GM19239 (cell line): ENCODE data around the gene RUFY4.
"Not testable (repeated sequence)": the region's sequence is repeated elsewhere in the genome, so short reads cannot be mapped to it uniquely, and the experiment has no call there.

Source experiments
- DNase-seq: peaks from one replicate; pipeline ENCODE4 v3.0.0; 2011; ENCODE audit warnings: low spot score; ENCODE audit not compliant: insufficient read length
- FAIRE-seq: peaks from 2 replicates; lab custom pipeline; 2011; peaks lifted over from hg19 to GRCh38; lab: Jason Lieb, UNC

RUFY4 gene

DNA sequence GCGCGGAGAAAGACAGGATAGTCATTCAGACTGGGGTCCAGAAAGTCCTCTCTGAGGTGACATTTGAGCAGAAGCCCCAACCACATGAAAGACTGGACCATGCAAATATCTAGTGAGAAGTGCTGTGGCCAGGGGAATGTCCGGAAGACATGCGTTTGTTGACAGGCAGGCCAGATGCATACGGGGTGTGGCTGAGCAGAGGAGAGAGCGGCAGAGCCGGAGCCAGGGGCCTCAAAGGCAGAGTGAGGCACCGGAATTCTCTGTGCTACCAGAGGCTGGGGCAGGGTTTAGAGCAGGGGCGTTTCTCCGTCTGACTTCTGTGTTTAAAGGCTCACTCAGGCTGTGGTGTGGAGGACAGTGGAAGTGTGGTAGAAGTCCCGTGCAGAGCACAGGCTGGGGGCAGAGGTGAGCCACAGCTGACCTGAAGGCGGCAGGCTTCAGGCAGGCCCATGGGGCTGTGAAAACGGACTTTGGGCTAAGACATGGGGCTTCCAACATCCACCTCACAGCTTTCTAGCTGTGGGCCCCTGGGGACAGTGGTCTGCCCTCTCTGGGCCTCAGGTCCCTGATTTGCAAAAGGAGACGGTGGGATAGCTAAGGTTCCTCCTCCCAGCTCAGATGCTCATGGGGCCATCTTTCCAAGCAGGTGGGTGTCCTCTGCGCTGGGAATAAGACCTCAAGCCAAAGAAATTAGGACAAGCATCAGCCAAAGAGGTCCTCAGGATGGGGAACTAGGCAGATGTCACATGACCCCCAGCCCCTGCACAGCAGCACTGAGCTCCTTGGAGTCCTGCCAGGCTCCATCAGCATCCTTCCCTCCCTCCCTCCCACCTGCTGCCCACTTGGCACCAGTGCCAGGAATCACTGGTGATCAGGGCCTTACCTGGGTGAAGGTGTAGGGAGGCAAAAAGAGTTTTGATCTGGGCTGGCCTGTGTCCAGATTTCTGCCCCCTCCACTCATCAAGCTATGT, 11.2 kb downstream of the RUFY4 start:
- FAIRE-seq (no peak), DNase-seq (no peak)

DNA sequence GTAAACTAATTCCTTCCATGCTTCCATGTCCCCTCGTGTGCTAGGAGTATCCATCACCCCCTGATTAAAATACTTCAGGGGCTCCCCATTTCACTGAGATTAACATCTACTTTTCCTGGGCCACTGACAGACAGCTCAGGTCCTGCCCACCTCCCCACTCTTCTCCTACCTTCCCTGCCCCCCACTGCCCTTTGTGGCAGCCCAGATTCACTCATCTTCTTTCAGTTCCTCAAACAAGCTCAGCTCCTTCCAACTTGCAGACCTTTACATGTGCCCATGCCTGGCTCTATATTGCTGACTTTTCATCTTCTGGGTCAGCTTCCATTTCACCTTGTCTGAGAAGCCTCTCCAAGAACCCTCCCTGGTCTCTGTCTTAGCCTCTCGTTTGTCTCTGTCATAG, 12.0 kb downstream of the RUFY4 start:
- FAIRE-seq (peak; percentile 86), DNase-seq (peak; percentile 36)

DNA sequence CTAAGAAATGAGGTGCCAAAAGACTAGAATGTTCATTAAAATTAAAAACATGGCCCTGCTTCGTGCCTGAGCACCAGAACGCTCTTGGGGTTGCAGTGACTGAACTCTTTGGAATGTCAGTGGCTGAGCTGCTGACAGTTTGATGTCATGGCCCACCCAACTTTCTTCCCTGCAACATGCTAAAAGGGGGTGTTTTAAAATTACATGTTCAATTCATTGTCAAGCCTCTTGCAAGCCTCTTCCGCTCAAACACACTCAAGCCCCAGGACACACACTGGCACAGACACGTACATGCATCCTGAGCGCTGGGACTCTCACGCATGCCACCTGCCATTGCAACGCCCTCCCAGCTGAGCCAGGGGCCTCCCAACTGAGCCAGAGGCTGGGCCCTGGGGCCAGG, 12.6 kb downstream of the RUFY4 start:
- FAIRE-seq = no peak
- no peak for DNase-seq

DNA sequence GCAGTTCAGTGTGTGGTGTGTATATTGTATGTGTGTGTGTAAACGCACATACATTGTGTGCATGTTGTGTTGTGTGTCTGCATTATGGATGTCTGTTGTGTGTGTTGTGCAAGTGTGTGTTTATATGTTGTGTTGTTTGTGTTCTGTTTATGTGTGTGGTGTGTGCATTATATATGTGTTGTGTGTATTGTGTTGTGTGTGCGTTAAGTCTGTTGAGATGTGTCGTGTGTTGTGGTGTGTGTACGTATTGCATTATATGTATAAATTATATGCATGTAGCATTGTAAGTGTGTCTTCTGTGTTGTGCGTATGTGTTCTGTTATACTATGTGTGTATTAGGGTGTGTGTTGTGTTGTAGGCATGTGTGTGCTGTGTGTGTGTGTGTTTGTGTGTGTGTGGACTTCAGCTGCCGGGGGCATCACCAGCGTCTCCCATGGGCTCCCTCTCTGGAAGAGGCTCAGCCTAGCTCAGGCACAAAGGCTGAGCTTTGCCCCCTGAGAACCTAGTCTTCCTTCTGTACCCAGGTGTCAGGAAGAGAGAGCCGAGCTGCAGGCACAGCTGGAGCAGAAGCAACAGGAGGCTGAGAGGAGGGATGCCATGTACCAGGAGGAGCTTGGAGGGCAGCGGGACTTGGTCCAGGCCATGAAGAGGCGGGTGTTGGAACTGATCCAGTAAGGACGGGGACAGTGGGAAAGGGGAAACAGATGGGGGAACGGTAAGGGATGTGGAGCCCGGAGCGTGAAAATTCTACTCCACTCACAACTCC, 13.7 kb downstream of the RUFY4 start:
- no peak for FAIRE-seq
- no peak for DNase-seq

DNA sequence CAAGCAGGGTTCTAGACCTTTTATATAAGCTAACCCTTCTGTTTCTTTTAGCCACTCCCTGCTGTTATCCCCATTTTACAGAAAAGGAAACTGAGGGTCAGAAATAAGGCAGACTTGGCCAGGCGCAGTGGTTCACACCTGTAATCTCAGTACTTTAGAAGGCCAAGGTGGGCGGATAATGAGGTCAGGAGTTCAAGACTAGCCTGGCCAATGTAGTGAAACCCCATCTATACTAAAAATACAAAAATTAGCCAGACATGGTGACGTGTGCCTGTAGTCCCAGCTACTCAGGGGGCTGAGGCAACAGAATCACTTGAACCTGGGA, 14.3 kb downstream of the RUFY4 start:
- FAIRE-seq = no peak
- DNase-seq = no peak

DNA sequence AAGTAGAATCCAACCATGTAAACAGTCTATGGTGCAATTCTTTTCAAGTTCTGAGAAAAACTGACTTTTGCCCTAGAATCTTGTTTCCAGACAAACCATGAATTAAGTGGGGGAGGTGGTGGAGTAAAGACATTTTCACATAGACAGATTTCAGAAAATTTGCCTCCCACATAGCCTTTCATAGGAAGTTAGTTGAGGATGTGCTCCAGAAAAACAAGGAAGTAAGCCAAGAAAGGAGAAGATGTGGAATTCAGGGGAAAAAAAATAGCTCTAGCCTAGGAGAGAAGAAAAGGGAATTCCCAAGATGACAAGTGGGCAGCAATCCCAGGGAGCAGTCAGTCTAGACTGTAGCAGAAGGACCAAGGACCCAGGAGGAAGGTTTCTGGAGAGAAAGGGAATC, 17.4 kb downstream of the RUFY4 start:
- DNase-seq = no peak
- FAIRE-seq = no peak

DNA sequence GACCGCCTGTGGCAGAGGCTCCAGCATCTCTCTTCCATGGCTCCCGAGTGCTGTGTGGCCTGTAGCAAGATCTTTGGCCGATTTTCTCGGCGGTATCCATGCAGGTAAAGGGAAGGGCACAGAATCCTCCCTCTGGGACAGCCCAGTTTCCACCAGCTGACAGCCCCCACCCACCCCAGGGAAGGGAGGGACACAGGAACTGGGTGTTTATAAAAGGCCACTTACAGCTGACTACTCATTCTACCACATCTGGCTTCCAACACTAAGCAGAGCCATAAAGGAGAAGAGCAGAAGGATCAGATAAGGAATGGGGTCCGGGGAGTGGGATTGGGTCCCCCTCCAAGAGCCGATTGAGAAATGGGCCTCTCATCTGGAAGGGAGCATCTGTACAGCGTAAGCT, 20.2 kb downstream of the RUFY4 start:
- no peak for FAIRE-seq
- DNase-seq = no peak

DNA sequence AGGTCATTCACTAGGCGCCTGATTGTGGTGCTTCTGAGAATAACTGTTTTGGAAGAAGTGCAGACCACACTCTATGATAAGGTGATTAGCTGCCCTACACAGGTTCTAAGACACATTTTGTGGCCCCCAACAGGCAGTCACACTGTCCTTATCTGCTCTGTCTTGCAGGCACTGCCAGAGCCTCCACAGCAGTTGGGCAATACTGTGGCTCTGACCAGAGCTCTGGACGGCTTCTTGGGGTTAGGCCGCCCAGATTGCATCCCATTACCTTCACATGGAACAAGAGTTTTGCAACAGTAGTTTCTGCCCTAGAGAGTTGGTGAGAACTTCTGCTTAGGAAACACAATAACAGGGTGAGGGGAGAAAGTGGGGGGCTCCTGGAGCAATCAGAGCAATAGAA, 22.7 kb downstream of the RUFY4 start:
- no peak for FAIRE-seq
- no peak for DNase-seq

DNA sequence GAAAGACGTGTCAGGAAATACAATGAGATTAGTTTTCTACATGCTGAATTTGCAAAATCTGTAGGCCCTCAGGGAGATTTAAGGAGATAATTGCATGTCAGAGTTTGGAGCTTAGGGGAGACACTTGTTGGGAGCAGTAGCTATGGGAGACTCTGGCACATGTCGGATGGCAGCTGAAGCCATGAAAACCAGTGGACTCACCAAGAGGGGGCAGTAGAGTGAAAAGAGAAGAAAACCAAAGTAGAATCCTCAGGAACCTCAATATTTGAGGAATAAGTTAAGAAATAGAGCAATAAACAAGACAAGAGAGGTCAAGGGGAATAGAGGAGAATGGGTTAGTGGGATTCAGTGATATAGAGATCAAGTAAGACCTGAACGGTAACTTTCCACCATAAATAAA, 24.8 kb downstream of the RUFY4 start:
- no peak for DNase-seq
- no peak for FAIRE-seq

DNA sequence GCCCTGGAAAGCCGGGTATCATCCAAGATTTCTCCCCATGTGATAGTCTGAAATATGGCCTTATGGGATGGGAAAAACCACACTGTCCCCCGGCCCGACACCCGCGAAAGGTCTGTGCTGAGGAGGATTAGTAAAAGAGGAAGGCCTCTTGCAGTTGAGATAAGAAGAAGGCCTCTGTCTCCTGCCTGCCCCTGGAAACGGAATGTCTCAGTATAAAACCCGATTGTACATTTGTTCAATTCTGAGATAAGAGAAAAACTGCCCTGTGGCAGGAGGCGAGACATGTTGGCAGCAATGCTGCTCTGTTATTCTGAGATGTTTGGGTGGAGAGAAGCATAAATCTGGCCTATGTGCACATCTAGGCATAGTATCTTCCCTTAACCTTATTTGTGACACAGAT, 26.8 kb downstream of the RUFY4 start:
- FAIRE-seq = no peak

DNA sequence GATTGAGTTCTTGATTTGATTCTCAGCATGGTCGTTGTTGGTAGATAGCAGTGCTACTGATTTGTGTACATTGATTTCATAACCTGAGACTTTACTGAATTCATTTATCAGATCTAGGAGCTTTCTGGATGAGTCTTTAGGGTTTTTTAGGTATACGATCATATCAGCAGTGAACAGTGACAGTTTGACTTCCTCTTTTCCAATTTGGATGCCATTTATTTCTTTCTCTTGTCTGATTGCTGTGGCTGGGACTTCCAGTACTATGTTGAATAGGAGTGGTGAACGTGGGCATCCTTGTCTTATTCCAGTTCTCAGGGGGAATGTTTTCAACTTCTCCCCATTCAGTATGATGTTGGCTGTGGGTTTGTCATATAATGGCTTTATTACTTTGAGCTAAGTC, 28.9 kb downstream of the RUFY4 start:
- DNase-seq (no peak), FAIRE-seq (no peak)

More for the DNA sequence above, 26.8 kb downstream of the RUFY4 start:
- no peak for DNase-seq

DNA sequence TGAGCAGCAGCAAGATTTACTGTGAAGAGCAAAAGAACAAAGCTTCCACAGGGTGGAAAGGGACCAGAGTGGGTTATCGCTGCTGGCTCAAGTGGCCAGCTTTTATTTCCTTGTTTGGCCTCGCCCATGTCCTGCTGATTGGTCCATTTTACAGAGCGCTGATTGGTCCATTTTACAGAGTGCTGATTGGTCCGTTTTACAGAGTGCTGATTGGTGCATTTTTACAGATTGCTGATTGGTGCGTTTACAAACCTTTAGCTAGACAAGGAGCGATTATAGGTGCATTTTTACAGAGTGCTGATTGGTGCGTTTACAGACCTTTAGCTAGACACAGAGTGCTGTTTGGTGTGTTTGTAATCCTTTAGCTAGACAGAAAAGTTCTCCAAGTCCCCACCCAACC, 39.8 kb downstream of the RUFY4 start:
- DNase-seq, FAIRE-seq: not testable (repeated sequence)

DNA sequence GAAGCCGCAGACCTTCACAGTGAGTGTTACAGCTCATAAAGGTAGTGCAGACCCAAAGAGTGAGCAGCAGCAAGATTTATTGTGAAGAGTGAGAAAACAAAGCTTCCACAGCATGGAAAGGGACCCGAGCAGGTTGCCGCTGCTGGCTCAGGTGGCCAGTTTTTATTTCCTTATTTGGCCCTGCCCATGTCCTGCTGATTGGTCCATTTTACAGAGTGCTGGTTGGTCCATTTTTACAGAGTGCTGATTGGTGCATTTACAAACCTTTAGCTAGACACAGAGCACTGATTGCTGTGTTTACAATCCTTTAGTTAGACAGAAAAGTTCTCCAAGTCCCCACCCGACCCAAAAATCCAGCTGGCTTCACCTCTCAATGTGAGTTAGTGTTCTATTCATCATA, 52.7 kb downstream of the RUFY4 start:
- DNase-seq, FAIRE-seq: not testable (repeated sequence)

DNA sequence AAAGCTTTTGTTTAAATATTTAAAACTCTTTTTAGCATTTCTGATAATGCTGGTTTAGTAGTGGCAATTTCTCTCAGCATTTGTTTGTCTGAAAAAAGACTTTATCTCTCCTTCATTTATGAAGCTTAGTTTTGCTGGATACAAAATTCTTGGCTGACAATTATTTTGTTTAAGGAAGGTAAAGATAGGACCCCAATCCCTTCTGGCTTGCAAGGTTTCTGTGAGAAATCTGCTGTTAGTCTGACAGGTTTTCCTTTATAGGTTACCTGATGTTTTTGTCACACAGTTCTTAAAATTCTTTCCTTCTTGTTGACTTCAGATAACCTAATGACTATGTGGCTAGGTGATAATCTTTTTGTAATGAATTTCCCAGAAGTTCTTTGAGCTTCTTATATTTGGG, 53.2 kb downstream of the RUFY4 start:
- DNase-seq, FAIRE-seq: not testable (repeated sequence)

DNA sequence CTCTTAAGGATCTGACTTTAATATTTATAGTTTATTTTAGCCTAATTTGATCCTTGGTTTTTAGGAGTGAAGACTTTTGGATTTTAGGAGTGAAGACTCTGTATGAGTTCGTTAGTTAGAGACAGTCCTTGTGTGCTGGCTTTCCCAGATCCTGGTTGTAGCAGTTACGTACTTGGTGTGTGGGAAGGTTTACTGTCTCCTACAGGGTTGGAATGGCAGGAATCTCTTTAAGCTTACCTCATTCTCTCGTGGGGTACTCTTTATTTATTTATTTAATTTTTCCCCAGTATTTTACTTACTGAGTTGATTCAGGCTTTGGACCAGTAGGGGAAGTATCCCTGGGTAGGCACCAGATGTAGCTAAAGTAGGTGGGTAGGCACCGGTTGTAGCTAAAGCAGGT, 54.9 kb downstream of the RUFY4 start:
- FAIRE-seq (no peak), DNase-seq (no peak)

DNA sequence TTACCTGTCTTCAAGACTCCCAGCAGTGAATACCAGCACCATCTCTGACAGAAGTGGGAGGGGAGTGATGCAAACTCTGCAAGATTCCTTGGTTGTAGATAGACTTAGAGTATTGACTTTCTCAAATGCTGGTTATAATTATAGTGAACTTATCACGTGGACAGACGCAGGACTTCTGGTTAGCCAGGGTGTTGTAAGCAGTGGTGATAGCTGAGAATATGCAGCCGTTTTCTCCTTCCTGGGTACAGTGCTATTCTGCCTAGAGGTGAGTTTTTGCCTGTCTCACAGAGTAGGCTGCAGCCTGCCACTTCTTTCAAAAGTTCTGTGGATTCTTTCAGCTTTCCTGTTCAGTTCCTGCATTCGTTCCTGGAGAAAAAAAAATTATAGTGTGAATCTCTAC, 56.0 kb downstream of the RUFY4 start:
- DNase-seq (no peak), FAIRE-seq (no peak)

DNA sequence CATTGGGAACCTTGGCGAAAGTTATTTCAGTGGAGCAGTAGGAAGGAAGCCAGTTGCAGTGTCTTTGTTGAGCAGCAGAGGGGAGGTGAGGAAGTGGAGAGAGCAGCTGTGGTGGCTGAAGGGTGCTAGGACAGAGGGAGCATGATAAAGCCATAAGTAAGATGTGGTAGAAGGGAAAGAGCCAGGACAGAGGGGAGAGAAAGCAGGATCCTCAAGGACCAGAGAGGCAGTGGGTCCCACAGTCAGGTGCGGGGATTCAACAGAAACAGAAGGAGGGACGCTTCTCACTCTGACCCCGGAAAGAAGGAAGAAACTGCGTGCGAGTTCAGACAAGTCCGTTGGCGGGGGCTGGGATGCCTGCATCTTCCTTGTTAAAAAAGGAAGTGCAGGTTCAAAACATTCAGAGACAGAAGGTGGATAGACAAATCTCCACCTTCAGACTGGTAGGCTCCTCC, 56.6 kb downstream of the RUFY4 start, which contains the start of gene CXCR2:
TSS of gene CXCR2 (plus strand) at position 403 of the 455 bp plus-strand sequence. CDS start 8,774 bp downstream, outside the sequence.
- no peak for FAIRE-seq
- DNase-seq = no peak

DNA sequence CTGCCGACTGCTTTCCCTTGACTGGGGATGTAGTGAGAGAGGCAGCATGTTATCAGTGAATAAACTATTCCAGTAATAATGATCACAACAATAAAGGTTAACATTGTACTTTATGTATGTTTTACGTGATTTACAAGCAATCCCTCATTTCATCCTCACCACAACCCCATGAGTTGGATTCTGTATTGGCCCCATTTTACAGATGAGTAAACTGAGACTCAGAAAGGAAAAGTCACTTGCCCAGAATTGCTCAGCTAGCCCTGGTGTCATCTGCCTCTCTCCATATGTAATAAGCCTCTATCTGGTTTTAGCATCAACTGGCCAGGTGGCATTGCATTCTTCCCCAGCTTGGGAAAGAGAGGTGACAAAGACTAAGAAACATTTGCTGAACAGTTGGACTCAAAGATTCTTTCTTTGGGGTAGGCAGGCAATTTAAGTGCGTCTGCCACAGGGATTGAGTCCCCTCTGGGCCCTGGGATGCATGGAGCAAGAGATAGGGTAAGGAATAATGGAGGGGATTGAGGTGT, 58.9 kb downstream of the RUFY4 start:
- DNase-seq (no peak), FAIRE-seq (no peak)

DNA sequence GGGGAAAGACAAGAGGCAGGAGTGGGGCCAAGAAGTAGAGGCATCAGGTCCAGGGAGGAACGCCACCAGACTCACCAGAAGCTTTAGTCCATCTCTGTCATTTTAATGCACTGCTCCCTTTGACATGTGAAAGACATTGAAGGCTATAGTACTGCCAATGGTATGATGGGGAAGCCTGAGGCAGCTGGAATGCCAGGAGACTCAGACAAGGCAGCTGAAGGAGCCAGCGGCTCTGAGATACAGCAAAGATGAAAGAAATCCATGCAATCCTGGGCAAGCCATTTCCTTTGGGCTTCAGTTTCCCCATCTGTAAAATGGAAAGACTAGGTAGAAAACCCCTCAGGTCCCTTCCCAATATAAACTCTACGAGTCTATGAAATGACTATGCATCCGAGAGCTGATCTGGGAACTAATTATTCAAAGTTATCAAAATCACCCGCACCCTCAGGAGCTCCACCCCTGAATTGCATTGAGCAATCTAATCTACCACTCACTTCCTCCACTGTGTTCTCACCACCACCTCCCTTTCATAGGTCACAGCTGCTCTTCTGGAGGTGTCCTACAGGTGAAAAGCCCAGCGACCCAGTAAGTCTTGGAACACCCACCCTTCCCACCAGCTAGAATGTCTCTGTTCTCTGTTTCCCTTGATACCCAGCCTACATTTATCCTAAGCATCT, 59.9 kb downstream of the RUFY4 start:
- no peak for FAIRE-seq
- no peak for DNase-seq

DNA sequence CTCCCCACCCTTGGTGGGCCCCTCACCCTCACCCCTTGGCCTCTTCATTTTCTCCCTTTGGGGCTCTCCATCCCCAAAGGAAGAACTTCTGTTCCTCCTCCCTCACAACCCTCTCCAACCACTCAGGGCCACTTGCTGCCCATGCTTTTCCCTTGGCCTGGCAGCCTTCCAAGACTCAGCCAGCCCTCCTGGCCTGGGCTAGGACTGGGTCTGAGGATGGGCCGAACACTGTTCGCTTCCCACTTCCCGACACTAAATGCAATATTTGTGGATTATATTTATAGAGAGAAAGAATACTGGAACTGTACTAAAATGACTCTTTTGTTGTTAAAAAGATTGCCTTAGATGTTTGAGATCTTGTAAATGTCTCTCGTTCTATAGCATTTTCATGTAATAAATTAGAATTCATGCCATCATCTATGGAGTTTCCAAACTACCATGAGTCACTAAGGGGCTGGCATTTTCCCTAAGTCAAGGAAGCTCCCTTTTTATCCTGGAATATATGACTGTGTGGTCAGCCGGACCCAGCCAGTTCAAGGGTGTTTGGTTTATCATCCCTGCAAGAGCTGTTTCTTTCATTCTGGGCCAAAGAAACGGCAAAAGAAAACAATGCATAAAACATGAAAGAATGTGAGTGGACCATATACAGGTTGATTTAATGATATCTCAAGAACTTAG, 60.5 kb downstream of the RUFY4 start:
- DNase-seq (no peak), FAIRE-seq (no peak)
